SK-N-SH (cell line): ENCODE data around the gene ITGA6. TPM values are rescaled to one million over a fixed set of nuclear protein-coding genes. Genes with fewer than 3 reads are reported as not detected.
"Not testable (repeated sequence)": the region's sequence is repeated elsewhere in the genome, so short reads cannot be mapped to it uniquely, and the experiment has no call there.

Experiments
- CTCF ChIA-PET: fragments of 300-600, 350-600 bp; formaldehyde crosslinking; extraction: SDS; loops from one replicate; lab custom pipeline; 2021; lab: Yijun Ruan, JAX
- POLR2A ChIA-PET: fragments of 350-600 bp; sonication (Branson Sonifier 250); formaldehyde crosslinking; extraction: SDS; loops from one replicate; lab custom pipeline; 2020; ENCODE audit warnings: antibody characterized with exemption, inconsistent platforms; lab: Yijun Ruan, JAX
- DNase-seq: peaks from one replicate; pipeline ENCODE4 v3.0.0; 2012
- H2AFZ ChIP-seq: fragments of 200-600 bp; sonication (generic); 2 replicates; pipeline ENCODE4 v1.8.1; 2016; ENCODE audit warnings: antibody characterized with exemption, mild to moderate bottlenecking, low read depth
- H3F3A ChIP-seq: fragments of 200-600 bp; sonication (generic); replicated peaks from 2 replicates; pipeline ENCODE3; 2016; ENCODE audit warnings: antibody characterized with exemption, mild to moderate bottlenecking; ENCODE audit not compliant: insufficient read depth
- H3K27ac ChIP-seq, 2 experiments: fragments of 200-500 bp in 1 of 2; fragments of 200-600 bp in 1 of 2; sonication (Bioruptor generic) in 1 of 2; sonication (generic), shearing (Covaris generic) in 1 of 2; 2 replicates each; pipeline versions ENCODE4 v1.5.1 to v1.6.1; 2014 to 2016; ENCODE audit warnings: low read depth in 2 of 2, inconsistent platforms in 1 of 2, low read length in 1 of 2, mild to moderate bottlenecking in 1 of 2, mixed read lengths in 1 of 2
- H3K27me3 ChIP-seq: fragments of 200-600 bp; sonication (generic), shearing (Covaris generic); 2 replicates; pipeline ENCODE4 v1.6.1; 2016; ENCODE audit warnings: mixed run types; ENCODE audit not compliant: insufficient read depth
- H3K36me3 ChIP-seq, 2 experiments: fragments of 200-500 bp in 1 of 2; fragments of 200-600 bp in 1 of 2; sonication (Bioruptor generic) in 1 of 2; sonication (generic) in 1 of 2; replicated peaks in 1 of 2; 2 replicates each; pipeline versions ENCODE3 to v1.5.1; 2014 to 2016; ENCODE audit warnings: low read length in 1 of 2, mild to moderate bottlenecking in 1 of 2; ENCODE audit not compliant: insufficient read depth in 2 of 2, control insufficient read depth in 1 of 2
- H3K4me1 ChIP-seq, 2 experiments: fragments of 200-500 bp in 1 of 2; fragments of 200-600 bp in 1 of 2; sonication (Bioruptor generic) in 1 of 2; sonication (generic), shearing (Covaris generic) in 1 of 2; 2 replicates each; pipeline versions ENCODE4 v1.5.1 to v1.6.1; 2014 to 2016; ENCODE audit warnings: low read depth in 1 of 2, low read length in 1 of 2, mixed run types in 1 of 2; ENCODE audit not compliant: insufficient read depth in 2 of 2, control insufficient read depth in 1 of 2
- H3K4me2 ChIP-seq: fragments of 200-600 bp; sonication (generic), shearing (Covaris generic); 2 replicates; pipeline ENCODE4 v1.6.1; 2017; ENCODE audit warnings: mixed run types
- H3K4me3 ChIP-seq, 2 experiments: fragments of 200-500 bp in 1 of 2; fragments of 200-600 bp in 1 of 2; sonication (Bioruptor generic) in 1 of 2; sonication (generic), shearing (Covaris generic) in 1 of 2; 2 replicates each; pipeline versions ENCODE4 v1.5.1 to v1.8.1; 2014 to 2016; ENCODE audit warnings: low read depth in 2 of 2, inconsistent platforms in 1 of 2, low read length in 1 of 2, mild to moderate bottlenecking in 1 of 2, mixed read lengths in 1 of 2, moderate library complexity in 1 of 2
- H3K79me2 ChIP-seq: fragments of 200-600 bp; sonication (generic); 2 replicates; pipeline ENCODE4 v1.8.1; 2017; ENCODE audit warnings: mild to moderate bottlenecking; ENCODE audit not compliant: insufficient read depth
- H3K9ac ChIP-seq: fragments of 200-600 bp; sonication (generic); 2 replicates; pipeline ENCODE4 v1.6.1; 2017; ENCODE audit warnings: mixed run types
- H3K9me2 ChIP-seq: fragments of 200-600 bp; sonication (generic); 2 replicates; pipeline ENCODE4 v1.6.1; 2017; ENCODE audit warnings: mixed run types
- H3K9me3 ChIP-seq: fragments of 200-600 bp; sonication (generic); 2 replicates; pipeline ENCODE4 v1.6.1; 2017; ENCODE audit warnings: mixed run types, mild to moderate bottlenecking, moderate library complexity
- H4K20me1 ChIP-seq: fragments of 200-600 bp; sonication (generic); 2 replicates; pipeline ENCODE4 v1.6.1; 2017; ENCODE audit warnings: mild to moderate bottlenecking, mixed run types; ENCODE audit not compliant: insufficient read depth
- ELF1 ChIP-seq: IDR thresholded peaks from 2 replicates; pipeline ENCODE4 v1.4.0; 2012
- EP300 ChIP-seq, 2 experiments: IDR thresholded peaks; 2 replicates each; pipeline versions ENCODE4 v1.4.0 to v1.6.1; 2012; ENCODE audit warnings: borderline replicate concordance in 1 of 2, low read depth in 1 of 2, low read length in 1 of 2
- FOSL2 ChIP-seq: IDR thresholded peaks from 2 replicates; pipeline ENCODE4 v1.4.0; 2012; ENCODE audit warnings: low read depth, mild to moderate bottlenecking, moderate library complexity, borderline replicate concordance
- FOXJ3 ChIP-seq: sonication (generic); formaldehyde crosslinking; IDR thresholded peaks from 2 replicates; pipeline ENCODE4 v1.5.1; 2020; ENCODE audit warnings: mild to moderate bottlenecking, missing genetic modification reagents
- FOXM1 ChIP-seq: IDR thresholded peaks from 2 replicates; pipeline ENCODE4 v1.4.0; 2012; ENCODE audit warnings: low read depth, mild to moderate bottlenecking
- GABPA ChIP-seq: IDR thresholded peaks from 2 replicates; pipeline ENCODE4 v1.4.0; 2012; ENCODE audit warnings: low read depth, mild to moderate bottlenecking
- GATA2 ChIP-seq: sonication (generic); formaldehyde crosslinking; IDR thresholded peaks from 2 replicates; pipeline ENCODE4 v1.5.0; 2020; ENCODE audit warnings: mild to moderate bottlenecking, missing genetic modification reagents
- RAD21 ChIP-seq: IDR thresholded peaks from 2 replicates; pipeline ENCODE4 v1.6.1; 2012; ENCODE audit warnings: mild to moderate bottlenecking, low read length
- RFX5 ChIP-seq: IDR thresholded peaks from 2 replicates; pipeline ENCODE4 v1.6.1; 2012; ENCODE audit warnings: mild to moderate bottlenecking, improper control_type of control experiment, low read length
- SIN3A ChIP-seq: IDR thresholded peaks from 2 replicates; pipeline ENCODE4 v1.6.1; 2012; ENCODE audit warnings: low read depth, mild to moderate bottlenecking, low read length, moderate library complexity, borderline replicate concordance
- SMC3 ChIP-seq: IDR thresholded peaks from 2 replicates; pipeline ENCODE4 v1.6.1; 2012; ENCODE audit warnings: low read depth, low read length, improper control_type of control experiment
- YY1 ChIP-seq: IDR thresholded peaks from 2 replicates; pipeline ENCODE4 v1.4.0; 2012; ENCODE audit warnings: low read depth, mild to moderate bottlenecking
- WGBS: methylation state at CpG from one replicate; pipeline ENCODE4 v1.1.6; 2017; ENCODE audit warnings: low lambda C conversion rate; 5-methylcytosine and 5-hydroxymethylcytosine counted together
- polyA plus RNA-seq, 3 experiments: library from polyadenylated mRNA; depleted of rRNA; stranded (reverse); fragments of >200 nt; gene quantifications; 2 replicates each; pipeline ENCODE4 v1.2.3, GENCODE V29; 2012
- TF ChIP-seq, protein P1 (sequence below): fragments of 200-600 bp; sonication (generic); IDR thresholded peaks from 2 replicates; pipeline ENCODE4 v1.6.1; 2017; ENCODE audit warnings: antibody characterized with exemption, mild to moderate bottlenecking, moderate library complexity
- TF ChIP-seq, protein P2 (sequence below): fragments of 150-350 bp; IDR thresholded peaks from 2 replicates; pipeline ENCODE4 v1.6.1; 2016; ENCODE audit warnings: mild to moderate bottlenecking, low read depth, low read length
- TF ChIP-seq, protein P3 (sequence below): IDR thresholded peaks from 2 replicates; pipeline ENCODE4 v1.4.0; 2012; ENCODE audit warnings: low read depth, borderline replicate concordance

ITGA6 gene
- polyA plus RNA-seq, 1 of the 3 experiments (the other 2 are of a cell fraction), result 26.0 TPM

DNA sequence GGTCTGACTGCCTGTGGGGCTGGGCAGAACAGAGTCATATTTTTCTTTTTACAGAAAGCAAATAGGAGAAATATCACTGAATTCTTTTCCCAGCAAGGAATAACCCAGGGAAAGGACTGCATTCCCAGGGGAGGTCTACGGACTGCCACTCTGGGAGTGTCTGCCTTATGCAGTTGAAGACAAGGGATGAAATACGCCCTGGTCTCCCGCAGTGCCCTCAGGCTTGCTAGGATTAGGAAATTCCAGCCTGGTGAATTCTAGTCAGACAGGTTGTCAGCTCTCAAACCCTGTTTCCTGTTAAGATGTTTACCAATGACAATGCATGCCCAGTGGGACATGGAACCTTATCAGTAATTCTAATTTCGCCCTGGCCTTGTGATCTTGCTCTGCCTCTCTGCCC is 98.2 kb downstream of the ITGA6 start (continued):
- no peak for TF ChIP-seq EP300 (IDR thresholded peaks at IDR 0.05; ENCODE audit: borderline replicate concordance in 1 of 2, low read depth in 1 of 2, low read length in 1 of 2)
- TF ChIP-seq SIN3A, result no peak
- no peak for TF ChIP-seq RAD21
- no peak for TF ChIP-seq YY1
- TF ChIP-seq, protein P1, sequence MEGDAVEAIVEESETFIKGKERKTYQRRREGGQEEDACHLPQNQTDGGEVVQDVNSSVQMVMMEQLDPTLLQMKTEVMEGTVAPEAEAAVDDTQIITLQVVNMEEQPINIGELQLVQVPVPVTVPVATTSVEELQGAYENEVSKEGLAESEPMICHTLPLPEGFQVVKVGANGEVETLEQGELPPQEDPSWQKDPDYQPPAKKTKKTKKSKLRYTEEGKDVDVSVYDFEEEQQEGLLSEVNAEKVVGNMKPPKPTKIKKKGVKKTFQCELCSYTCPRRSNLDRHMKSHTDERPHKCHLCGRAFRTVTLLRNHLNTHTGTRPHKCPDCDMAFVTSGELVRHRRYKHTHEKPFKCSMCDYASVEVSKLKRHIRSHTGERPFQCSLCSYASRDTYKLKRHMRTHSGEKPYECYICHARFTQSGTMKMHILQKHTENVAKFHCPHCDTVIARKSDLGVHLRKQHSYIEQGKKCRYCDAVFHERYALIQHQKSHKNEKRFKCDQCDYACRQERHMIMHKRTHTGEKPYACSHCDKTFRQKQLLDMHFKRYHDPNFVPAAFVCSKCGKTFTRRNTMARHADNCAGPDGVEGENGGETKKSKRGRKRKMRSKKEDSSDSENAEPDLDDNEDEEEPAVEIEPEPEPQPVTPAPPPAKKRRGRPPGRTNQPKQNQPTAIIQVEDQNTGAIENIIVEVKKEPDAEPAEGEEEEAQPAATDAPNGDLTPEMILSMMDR, result no peak

DNA sequence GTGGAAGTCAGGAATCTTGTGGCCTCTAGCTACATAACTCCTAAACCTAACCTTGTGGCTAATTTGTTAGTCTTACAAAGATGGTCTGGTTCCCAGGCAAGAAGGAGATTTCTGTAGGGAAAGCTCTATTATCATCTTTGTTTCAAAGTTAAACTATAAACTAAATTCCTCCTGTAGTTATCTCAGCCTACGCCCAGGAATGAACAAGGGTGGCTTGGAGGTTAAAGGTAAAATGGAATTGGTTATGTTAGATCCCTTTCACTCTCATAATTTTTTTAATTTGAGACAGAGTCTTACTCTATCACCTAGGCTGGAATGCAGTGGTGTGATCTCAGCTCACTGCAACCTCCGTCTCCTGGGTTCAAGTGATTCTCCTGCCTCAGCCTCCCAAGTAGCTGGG is 103.9 kb downstream of the ITGA6 start:
- no peaks in the 10 kb centered on the region for H3K4me1 ChIP-seq
- 68% methylated on average over 2 of the region's 2 CpGs for WGBS
- no peaks in the 10 kb centered on the region for H3F3A ChIP-seq
- no peaks in the 10 kb centered on the region for H3K27me3 ChIP-seq
- no peak overlapping the region for H3K9ac ChIP-seq
- H3K4me2 ChIP-seq, result no peak overlapping the region
- H3K27ac ChIP-seq, result no peak overlapping the region
- TF ChIP-seq FOXM1 (no peak), GATA2 (CRISPR knock-in tag) (no peak), FOXJ3 (no peak), RAD21 (no peak), ELF1 (no peak), FOSL2 (no peak), EP300 (IDR thresholded peaks at IDR 0.05; ENCODE audit: borderline replicate concordance in 1 of 2, low read depth in 1 of 2, low read length in 1 of 2) (no peak), GABPA (no peak), SMC3 (no peak), RFX5 (no peak)
- TF ChIP-seq, protein P2, sequence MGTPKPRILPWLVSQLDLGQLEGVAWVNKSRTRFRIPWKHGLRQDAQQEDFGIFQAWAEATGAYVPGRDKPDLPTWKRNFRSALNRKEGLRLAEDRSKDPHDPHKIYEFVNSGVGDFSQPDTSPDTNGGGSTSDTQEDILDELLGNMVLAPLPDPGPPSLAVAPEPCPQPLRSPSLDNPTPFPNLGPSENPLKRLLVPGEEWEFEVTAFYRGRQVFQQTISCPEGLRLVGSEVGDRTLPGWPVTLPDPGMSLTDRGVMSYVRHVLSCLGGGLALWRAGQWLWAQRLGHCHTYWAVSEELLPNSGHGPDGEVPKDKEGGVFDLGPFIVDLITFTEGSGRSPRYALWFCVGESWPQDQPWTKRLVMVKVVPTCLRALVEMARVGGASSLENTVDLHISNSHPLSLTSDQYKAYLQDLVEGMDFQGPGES, result no peak
- TF ChIP-seq, protein P3, sequence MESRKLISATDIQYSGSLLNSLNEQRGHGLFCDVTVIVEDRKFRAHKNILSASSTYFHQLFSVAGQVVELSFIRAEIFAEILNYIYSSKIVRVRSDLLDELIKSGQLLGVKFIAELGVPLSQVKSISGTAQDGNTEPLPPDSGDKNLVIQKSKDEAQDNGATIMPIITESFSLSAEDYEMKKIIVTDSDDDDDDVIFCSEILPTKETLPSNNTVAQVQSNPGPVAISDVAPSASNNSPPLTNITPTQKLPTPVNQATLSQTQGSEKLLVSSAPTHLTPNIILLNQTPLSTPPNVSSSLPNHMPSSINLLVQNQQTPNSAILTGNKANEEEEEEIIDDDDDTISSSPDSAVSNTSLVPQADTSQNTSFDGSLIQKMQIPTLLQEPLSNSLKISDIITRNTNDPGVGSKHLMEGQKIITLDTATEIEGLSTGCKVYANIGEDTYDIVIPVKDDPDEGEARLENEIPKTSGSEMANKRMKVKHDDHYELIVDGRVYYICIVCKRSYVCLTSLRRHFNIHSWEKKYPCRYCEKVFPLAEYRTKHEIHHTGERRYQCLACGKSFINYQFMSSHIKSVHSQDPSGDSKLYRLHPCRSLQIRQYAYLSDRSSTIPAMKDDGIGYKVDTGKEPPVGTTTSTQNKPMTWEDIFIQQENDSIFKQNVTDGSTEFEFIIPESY, result no peak
- TF ChIP-seq, all 33 proteins: peak for 0
- Histone ChIP-seq H2AFZ (no peak overlapping the region), H4K20me1 (no peaks in the 10 kb centered on the region), H3K4me3 (no peak overlapping the region), H3K79me2 (no peaks in the 10 kb centered on the region), H3K9me2 (no peaks in the 10 kb centered on the region), H3K9me3 (no peaks in the 10 kb centered on the region), H3K36me3 (no peaks in the 10 kb centered on the region)
- DNase-seq, result no peak
- POLR2A ChIA-PET, result no interaction called here
- CTCF ChIA-PET, result interaction anchor here (0.5 kb wide), 1 partner anchor 92 kb away, joined by 3 read pairs; no protein-coding TSS in a partner anchor

DNA sequence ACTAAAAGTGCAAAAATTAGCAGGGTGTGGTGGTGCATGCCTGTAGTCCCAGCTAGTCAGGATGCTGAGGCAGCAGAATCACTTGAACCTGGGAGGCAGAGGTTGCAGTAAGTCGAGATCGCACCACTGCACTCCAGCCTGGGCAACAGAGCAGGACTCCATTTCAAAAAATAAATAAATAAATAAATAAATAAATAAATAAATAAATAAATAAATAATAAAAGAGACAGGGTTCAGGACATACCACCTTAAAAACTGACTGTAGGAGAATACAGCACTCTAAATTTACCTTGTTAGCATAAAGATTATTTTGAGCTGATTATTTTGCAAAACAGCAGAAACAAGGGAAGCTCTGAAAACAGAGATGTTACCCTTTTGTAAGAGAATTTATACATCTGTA is 105.1 kb downstream of the ITGA6 start:
- H3K9me2 ChIP-seq, H3K4me1 ChIP-seq, H3K27me3 ChIP-seq, H3K4me3 ChIP-seq, H3K27ac ChIP-seq, H4K20me1 ChIP-seq, H3K9me3 ChIP-seq, H3K79me2 ChIP-seq, H3F3A ChIP-seq, H3K4me2 ChIP-seq, POLR2A ChIA-PET, H3K9ac ChIP-seq, H3K36me3 ChIP-seq, H2AFZ ChIP-seq, DNase-seq: not testable (repeated sequence)
- WGBS, result 97% methylated on average over 2 of the region's 2 CpGs
- CTCF ChIA-PET, result interaction anchor here (0.5 kb wide), 1 partner anchor 312 kb away, joined by 4 read pairs; no protein-coding TSS in a partner anchor
